GM19452 (cell line): Measurements from ENCODE around the gene ENGASE.

Source experiments
- ATAC-seq: cut with Tn5 transposase; IDR thresholded peaks from one replicate; pipeline ENCODE4 v1.9.1; 2021; ENCODE audit not compliant: unreplicated experiment

The ENGASE gene

DNA sequence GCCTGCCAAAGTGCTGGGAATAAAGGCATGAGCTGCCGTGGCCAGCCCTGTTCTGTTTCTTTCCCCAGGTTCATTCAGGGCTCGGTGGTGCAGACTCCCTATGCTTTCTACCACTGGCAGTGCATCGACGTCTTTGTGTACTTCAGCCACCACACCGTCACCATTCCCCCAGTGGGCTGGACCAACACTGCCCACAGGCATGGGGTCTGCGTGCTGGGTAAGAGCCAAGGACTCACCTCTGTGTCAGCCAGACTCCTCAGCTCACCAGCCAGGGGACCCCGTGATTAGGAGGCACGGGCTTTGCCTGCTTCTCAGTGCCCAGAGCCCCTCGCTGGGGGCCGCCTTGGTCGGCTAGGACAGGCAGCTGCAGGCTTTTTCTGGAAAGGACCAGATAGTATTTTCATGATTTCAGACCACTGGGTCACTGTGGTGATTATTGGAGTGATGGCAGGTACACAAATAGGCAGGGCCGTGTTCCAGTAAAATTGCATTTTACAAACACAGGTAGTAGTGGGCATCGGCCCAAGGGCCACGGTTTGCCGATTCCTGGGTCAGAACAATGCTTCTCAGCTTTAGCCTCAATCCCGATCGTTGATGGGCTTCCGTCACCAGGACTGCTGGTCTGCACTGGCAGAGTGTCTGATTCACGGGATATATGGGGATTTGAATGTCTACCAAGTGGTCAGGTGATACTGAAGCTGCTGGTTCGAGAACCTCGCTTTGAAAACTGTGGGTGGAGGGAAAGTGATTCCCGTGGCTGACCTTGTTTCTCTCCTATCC is 5.0 kb downstream of the ENGASE start:
- no peak for ATAC-seq

DNA sequence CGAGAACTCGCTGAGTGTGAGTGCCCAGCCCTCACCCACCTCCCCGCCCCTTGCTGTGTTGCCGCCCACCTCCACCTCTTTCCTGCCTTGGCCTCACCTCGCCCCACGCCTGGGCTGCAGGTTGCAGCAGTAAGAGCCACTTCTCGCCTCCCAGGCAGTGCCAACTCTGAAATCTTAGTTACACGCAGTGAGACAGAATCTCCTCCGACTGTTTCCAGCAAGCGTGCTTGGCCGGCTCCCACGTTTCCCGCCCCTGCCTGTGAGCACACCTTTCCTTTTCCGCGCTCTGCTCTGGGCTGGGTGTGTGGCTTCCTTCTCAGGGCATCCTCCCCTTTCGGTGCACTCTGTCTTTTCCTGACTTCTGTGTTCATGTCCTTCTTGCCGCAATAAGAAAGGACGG is 5.7 kb downstream of the ENGASE start:
- no peak for ATAC-seq

- ATAC-seq: no peak
Observed at GRCh38 chr17:79080761-79081290, 6.2 kb downstream of the ENGASE start.

- ATAC-seq: no peak
Observed at GRCh38 chr17:79081571-79082276, 7.1 kb downstream of the ENGASE start.

DNA sequence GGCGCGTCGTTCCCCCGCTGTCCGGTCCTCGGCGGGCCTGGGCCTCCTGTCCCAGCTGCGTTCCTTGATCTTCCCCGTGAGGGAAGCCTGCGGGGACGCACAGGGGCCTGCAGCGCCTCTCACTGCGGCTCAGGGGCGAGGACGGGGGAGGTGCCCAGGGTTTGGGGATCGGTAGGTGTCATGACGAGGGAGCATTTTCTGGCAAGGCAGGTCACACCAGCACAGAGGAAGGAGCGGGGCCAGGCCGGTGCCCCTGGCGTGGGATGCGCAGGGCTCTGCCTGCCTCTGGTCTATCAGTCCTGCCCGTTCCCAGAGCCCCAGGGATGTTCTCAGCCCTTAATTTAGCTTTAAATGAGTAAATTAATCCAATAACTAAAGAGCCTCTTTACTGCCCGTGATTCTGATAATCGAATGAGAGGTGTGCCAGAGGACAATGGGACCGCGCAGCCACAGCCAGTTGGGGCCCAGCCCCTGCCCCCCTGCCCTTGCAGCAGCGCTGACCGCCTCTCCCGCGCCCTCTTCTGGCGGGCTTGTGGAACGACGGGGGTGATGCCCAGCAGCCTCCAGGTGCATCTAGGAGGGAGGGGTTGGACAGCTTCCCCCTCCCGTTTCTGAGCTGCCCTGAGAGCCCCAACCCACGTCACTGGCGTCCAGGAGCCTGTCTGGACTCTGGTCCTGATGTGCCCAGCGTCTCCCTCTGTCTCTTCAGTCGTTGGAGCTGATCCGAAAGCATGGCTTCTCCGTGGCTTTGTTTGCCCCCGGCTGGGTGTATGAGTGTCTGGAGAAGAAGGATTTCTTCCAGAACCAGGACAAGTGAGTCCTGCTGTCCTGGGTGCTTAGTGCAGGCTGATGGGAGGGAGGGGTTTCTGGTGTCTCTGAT is 7.9 kb downstream of the ENGASE start:
- no peak for ATAC-seq

GRCh38 chr17:79083191-79083971 is 8.8 kb downstream of the ENGASE start:
- no peak for ATAC-seq

DNA sequence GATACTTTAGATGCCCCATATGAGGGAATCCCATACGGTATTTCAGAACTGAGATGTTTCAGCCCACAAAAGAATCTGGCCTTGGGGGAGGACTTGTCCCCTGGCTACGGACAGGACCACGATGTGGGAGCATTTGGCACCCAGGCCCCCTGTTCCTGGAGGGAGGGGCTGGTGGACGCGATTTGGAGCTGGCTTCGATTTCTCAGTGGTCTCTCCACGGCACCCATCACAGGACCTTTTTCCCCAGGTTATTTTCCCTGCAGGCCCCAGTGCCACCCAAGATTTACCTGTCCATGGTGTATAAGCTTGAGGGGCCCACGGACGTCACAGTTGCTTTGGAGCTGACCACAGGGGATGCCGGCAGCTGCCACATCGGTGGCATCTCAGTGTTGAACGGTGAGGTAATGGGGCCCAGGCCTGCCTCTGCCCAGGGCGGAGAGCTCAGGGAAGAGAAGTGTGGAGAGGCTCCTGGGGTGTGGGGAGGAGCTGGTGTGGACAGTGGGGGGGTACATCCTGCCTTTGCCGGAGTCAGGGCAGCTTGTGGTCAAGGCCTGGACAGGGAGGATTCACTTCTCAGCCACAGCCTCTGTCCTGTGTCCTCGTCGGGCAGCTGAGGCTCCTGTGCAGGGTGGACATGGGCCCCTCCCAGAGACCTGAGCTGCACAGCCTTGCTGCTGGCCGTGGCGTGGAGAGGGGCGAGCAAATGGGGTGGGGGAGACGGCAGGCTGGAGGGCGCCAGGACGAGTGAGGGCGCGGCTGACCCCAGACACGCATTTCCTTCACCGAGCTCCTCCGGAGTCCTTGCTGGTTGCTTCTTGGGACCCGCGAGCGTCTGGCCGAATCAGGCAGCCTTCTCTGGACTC is 9.9 kb downstream of the ENGASE start:
- no peak for ATAC-seq

DNA sequence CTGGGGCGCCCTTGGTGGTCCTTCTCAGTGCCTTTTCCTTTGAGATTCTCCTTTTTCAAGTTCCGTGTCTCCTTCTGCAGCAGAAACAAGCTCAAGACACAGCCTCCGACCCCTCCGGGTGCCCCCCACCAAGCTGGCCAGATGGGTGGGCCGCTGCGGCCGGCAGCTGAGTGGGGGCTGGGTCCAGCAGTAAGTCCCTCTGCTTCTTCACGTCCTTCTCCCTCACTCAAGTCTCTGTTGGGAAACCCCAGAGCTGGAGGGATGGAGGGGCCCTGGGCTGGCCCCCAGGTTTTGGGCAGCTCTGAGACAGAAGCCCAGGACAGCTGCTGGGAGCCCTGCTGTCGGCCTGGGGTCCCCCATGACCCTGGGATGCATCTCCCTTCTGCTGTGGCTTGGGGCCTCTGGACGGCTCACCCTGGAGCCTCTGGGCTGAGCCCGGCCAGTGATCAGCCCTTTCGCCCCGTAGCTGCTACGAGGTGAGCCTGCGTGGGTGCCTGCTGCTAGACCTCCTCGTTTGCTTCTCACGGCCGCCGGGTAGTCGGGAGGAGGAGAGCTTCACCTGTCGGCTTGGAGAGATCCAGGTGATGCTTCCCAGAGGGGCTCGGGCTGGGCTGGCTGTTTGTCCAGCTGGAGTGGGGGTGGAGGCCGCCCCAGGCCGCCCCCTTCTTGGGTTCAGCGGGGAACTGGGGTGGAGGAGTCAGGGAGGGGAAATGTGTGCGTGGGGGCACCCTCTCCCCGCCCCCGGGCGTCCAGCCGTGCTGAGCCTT is 10.7 kb downstream of the ENGASE start:
- no peak for ATAC-seq

DNA sequence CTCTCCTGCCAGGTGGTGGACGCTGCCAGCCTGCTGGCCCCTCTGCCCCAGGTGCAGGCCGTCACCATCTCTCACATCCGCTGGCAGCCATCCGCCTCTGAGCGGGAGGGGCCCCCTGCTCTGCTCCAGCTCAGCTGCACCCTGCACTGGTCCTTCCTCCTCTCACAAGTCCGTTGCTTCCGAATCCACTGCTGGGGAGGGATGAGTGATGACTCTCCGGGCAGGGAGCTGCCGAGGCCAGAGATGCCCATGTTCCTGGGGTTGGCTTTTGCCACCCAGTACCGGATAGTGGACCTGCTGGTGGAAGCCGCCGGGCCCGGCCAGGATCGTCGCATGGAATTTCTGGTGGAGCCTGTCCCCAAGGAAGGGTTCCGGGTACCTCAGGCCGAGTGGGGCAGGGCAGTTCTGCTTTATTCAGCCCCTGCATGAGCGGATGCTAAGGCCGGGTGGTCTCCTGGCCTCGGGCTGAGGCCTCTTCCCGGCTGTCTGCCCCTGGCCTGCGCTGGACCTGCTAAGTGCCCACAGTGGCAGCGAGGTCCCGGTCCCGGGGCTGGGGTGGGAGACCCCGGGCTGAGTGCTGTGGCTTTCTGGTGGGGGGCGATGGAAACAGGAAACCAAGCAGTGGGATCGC is 11.4 kb downstream of the ENGASE start:
- ATAC-seq: no peak

DNA sequence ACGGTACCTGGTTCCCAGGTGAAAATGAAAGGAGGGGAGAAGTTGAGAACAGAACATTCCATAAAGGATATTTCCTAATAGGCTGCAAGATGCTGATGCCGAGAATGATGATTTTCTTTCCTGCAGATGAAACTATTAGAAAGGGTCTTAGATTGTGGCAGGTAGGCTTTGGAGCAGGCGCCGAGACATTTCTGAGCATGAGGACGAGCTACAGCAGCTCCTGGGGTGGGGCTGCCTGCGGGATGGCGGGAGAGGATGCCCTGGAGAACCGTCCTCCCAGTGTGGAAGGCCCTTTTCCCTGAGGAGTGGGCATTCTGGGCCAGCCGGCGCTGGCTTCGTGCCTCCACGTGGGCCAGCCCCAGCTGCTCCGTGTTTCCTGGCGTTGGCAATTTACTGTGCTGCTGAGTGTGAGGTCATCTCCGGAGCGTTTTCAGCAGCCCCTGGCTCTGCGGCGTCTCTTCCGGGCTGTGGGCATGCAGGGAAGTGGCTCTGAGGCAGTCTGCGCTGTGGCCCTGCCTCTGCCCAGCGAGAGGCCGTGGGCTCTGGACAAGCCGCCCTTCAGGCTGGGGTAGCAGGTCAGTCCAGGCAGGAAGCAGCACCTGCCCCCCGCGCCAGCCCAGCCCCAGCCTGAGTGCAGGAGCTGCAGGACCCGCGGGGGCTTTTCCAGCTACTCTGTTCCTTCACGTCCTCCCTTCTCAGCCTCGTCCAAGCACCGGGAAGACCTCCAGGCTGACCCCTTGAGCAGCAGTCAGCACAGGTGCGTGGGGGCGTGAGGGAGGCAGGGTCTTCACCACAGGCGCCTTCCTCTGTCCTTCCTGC is 12.2 kb downstream of the ENGASE start:
- no peak for ATAC-seq

- ATAC-seq: no peak
Observed at GRCh38 chr17:79087428-79088143, 13.0 kb downstream of the ENGASE start.

- ATAC-seq: no peak
Observed at GRCh38 chr17:79088247-79088996, 13.8 kb downstream of the ENGASE start.

GRCh38 chr17:79088997-79089328 is 14.3 kb downstream of the ENGASE start:
- no peak for ATAC-seq

DNA sequence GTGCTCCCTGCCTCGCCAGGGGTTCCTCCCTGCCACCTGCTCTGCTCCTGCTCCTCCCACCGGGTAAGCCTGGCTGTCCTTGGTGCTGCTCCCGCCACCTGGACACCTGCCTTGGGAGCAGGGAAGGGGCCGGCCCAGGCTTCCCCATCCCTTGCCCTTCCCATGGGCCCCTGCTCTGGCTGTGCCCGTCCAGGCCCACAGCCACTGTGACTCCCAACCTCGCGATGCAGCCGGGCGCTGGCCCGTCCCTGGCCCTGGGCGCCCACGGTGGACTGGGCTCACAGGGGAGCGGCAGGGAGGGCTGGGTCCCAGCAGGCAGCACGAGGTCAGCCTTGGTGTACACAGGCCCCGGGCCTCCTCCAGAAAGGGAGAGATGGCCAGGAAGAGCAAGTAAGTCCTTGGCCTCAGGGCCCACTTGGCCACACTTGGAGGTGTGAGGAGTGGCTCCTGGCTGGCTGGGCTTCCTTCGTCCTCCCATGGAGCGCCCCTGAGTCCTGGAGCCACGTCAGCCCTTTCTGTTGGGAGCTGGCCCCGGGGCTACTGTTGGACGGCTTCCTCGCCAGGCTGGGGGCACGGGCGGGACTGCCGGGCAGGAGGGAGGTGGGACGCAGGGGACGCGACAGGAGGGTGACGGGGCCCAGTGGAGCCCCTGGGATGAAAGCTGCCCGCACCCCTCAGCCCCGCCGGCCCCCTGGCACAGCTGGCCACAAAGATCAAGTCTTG is 15.3 kb downstream of the ENGASE start:
- ATAC-seq: no peak

DNA sequence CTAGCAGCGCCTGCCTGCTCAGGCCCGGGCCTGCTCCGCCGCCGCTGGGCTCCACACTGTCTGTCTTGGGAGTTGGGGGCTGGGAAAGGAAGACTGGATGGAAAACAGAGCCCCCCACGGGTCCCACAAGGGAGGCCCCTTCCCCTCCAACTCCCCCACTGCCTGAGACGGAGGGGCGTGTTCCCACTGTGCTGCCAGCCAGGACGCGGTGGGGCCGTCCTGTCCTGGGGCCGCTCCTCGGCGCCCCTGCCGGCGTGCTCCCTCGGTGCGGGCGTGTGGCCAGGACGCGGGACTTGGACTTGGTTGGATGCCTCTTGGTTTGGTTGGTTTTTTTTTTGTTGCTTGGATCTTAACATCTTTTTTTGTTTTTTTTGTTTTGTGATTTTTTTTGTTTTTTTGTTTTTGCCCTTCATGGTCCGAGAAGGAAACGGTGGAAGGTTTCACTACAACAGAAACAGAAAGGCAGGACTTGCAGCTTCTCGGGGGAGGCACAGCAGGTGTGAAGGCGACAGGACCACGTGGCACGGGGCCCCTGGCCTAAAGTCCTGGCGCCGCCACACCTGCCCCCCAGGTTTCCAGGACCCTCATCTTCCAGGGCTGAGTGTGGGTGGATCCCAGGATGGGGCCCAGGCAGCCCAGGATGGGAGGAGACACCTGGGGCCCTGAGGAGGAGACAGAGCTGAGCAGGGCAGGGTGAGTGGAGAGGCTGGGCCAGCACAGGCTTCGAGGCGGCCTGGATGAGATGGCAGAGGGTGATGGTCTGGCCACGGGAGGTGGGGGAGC is 16.0 kb downstream of the ENGASE start:
- ATAC-seq: no peak
